GM18502 (cell line): ENCODE data around the gene CDK9.
"Not testable (repeated sequence)": the region's sequence is repeated elsewhere in the genome, so short reads cannot be mapped to it uniquely, and the experiment has no call there.

Experiments
- ATAC-seq: cut with Tn5 transposase; IDR thresholded peaks from one replicate; pipeline ENCODE4 v1.9.1; 2021; ENCODE audit warnings: mild to moderate bottlenecking; ENCODE audit not compliant: unreplicated experiment, poor library complexity

Gene CDK9

DNA sequence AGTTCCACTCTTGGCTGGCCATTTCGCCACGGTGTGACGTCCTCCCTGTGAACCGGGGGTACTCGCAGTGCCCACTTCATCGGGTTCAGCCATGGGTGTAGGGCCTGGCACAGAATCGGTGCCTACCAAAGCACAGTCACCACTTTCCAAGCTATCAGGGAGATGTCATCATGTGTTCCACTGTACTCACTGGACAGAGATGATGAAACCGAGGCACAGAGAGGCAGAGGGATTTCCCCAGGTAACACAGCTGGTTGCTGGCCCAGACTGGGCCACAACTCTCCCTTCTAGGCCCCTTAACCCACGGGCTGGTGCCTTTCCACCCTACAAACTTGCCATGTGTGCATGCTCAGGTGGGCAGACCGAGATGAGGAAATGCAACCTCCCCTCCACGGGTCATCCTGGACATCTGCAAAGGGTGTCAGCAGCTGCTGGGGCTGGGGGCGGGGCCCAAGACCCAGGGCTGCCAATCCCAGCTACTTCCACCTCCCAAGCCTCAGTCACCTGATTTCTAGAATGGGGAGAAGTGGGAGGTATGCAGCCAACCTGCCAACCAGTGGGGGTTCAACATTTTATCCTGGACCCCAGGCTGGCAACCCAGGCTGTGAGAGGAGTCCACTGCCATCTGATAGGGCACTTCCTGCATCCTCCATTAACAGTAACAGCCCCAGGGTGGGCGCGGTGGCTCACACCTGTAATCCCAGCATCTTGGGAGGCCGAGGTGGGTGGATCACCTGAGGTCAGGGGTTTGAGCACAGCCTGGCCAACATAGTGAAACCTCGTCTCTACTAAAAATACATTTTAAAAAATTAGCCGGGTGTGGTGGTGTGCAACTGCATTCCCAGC, 6.5 kb upstream of the CDK9 start:
- peak; percentile 42 for ATAC-seq

DNA sequence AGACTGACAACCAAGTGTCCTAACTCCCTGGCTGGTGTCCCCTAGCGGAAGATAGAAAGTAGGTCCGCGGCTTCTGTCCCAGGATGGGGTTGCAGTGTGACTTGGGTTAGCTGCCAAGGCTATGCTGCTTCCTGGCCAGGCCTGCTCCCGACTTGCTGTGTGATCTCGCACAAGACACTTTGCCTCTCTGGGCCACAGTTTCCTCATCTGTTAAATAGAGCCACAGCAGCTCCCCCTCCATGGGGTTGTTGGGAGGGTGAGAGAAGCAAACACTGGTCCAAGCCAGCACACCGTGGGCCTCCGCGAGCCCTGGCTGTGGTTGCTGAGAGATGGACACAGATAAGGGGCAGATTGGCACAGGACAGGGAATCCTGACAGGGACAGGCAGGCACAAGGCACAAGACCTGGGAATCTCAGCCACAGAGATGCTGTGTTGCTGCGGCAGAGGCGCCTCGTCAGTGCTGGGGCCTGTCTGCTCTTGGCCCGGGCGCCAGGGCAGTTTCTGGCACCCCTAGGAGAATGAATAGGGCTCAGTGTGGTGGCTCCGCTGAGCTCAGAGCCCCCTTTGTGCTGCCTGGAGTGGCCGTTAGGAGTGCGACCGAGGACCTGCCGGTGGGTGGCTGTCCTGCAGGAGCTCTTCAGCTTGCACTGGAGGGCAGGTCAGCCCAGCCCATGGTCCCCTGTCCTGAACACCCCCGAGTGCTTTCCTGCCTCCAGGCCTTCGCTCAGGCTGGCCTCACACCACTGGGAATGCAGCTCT, 5.5 kb upstream of the CDK9 start:
- no peak for ATAC-seq

DNA sequence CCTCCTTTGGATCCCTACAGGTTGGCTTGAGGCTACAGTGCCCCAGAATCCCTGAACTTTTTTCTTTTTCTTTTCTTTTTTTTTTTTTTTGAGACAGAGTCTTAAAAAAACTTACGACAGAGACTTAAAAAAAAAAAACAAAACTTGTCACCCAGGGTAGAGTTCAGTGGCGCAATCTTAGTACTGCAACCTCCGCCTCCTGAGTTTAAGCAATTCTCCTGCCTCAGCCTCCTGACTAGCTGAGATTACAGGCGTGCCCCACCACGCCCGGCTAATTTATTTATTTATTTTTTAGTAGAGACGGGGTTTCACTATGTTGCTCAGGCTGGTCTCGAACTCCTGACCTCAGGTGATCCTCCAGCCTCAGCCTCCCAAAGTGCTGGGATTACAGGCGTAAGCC, 4.9 kb upstream of the CDK9 start:
- ATAC-seq: not testable (repeated sequence)

DNA sequence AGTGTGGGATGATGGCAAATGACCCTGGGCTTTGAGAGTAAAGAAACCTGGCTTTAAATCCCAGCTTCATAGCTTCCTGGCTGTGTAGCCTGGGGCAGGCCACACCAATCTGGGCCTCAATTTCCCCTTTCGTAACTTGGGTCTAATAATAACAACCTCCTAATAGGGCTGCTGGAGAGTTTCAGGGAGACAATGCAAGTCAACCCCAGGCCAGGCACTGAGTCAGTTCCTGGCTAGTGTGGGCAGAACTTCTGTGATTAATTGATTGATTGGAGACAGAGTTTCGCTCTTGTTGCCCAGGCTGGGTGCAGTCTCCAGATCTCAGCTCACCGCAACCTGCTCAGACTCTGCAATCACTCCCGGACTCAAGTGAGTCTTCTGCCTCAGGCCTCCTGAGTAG, 4.0 kb upstream of the CDK9 start:
- ATAC-seq: no peak

DNA sequence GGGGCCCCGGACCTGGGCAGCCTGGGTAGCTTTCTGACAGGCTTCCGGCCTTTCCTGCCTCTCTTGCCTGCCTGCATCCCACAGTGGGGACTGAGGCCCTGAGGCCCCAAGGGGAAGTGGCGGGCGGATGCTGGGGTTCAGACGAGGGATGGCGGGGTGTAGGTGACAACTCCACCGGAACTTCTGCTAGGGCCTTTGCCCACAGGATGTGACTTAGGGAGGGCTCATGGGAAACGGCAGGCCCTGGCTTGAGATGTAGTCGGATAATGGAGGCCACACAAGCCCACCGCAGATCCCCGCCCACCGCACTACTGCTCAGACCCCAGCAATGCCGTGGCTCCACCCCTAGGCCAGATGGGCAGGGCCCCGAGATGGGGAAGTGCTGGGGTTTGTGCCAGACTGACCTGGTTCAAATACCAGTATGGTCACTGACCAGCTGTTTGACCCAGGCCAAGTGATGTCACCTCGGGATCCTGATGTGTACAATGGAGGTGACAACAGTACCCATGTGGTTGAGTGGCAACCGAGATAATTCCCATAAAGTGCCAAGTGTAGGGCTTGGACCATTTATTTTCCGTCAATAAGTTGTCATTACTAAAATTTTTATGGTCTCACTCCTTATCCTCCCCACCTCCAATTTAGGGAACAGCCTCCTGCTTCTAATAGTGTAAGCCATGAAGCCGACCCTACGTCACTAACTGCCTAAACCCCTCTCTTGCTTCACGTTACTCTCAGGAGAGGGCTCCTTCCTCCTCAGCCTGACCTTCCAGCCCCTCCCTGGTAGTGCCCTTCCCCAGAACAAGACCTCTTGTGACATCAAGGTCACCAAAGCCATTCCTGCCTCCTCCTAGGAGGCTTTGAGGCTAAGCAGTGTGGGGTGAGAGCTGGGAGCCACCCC, 2.5 kb upstream of the CDK9 start:
- no peak for ATAC-seq

DNA sequence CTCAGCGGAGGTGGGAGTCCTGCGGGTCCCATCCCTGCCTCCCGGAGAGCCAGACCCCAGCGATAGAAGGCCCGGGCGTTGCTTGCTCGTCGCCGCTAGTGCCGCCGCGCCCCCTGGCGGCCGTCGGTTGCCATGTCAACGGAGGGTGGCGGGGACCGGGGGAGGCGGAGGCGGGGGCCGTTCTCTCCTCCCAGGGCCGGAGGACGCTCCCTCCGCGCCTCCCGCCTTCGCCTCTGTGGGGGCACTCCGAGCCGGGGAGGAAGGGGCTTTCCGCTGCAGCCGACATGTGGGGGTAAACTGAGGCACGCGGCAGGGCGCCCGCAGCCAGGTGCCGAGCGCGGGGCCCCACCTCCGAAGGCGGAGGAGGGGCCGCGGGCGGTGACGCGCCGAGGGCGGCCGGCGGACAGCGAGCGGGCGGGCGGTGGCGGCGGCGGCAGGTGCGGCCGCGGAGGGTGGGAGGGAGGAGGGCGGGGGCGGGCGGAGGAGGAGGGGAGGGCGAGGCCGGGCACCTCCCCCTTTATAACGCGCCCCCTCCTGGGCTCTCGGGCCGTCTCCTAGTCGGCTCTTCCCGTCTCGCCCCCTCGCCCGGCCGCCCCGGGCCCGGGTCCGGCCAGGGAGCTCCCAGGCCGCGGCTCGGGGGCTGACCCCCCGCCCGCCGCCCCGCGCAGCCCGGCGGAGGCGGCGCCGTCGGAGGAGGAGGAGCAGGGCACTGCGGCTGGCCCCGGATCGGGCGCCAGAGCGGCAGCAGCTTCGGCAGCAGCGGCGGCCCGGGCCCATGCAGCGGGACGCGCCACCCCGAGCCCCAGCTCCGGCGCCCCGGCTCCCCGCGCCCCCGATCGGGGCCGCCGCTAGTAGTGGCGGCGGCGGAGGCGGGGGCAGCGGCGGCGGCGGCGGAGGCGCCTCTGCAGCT, 556 bp upstream of the CDK9 start:
- ATAC-seq: peak; percentile 49

DNA sequence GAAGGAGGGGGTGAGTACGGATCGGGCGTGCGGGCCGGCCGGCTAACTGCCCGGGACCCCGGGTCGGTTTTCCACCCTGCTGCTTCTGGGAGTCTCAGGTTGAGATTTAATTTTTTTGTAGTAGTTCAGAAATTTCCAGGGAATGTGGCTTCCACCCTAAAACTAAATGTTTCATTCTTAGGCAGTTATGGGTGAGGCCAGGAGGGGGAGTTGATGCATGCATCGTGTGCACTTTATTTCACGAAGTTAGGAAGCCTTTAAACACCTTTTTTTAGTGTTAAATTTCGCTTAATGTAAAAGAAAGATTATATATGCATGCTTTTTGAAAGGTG, 905 bp downstream of the CDK9 start:
- ATAC-seq: no peak

DNA sequence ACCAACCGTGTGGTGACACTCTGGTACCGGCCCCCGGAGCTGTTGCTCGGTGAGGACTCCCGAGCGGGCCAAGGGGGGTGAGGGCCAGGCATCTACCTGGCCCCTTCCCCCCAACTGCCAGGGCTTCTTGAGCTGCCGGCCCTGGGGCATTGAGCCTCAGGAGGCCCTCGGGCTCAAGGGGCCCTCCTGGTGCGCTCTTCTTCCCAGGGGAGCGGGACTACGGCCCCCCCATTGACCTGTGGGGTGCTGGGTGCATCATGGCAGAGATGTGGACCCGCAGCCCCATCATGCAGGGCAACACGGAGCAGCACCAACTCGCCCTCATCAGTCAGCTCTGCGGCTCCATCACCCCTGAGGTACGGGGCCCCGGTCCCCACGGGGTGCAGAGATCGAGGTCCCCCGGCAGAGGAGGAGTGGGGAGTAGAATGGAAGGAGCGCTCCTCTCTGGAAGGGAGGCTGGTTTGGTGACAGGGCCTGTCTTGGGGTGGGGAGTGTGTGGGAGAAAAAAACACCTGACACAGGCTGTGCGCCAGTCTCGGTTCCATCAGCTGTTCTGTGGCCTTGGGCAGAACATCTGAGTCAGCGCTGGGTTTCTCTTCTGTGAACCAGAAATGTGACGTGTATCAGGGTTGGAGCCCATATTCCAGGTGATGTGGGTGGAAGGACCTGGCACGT, 2.6 kb downstream of the CDK9 start:
- ATAC-seq: no peak

DNA sequence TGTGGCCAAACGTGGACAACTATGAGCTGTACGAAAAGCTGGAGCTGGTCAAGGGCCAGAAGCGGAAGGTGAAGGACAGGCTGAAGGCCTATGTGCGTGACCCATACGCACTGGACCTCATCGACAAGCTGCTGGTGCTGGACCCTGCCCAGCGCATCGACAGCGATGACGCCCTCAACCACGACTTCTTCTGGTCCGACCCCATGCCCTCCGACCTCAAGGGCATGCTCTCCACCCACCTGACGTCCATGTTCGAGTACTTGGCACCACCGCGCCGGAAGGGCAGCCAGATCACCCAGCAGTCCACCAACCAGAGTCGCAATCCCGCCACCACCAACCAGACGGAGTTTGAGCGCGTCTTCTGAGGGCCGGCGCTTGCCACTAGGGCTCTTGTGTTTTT, 3.3 kb downstream of the CDK9 start:
- ATAC-seq: no peak

DNA sequence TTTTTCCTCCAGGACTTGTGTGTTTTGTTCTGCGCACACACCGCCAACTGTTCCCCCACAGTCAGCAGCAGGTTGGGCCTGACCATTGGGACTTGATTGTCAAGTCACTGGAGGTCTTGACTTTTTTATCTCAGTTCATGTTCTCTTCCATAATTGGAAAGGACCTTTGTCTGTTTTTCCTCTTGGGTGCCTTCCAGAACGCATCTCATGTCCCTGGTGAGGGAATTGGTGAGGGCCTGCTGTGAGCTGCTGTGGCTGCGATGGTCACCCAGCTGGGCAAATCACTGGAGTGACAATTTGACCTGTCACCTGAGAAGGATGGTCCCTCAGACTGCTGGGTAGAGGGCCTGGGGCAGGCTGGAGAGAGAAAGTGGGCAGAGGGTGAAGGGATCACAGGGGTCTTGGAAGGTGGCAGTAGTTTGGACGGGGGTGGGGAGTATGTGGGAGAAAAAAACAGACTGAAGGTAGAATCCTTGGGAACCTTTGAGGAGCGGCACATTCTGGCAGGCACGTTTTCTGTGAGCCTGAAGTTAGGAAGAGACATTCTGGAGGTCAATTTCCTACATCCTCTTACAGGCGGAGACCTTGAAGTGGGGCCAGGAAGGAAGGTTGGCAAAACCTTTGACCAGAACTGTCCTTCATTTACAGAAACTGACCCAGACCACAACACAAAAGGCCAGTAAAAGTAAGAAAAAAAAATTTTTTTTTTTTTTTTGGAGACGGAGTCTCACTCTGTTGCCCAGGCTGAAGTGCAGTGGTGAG, 4.4 kb downstream of the CDK9 start:
- ATAC-seq: no peak

DNA sequence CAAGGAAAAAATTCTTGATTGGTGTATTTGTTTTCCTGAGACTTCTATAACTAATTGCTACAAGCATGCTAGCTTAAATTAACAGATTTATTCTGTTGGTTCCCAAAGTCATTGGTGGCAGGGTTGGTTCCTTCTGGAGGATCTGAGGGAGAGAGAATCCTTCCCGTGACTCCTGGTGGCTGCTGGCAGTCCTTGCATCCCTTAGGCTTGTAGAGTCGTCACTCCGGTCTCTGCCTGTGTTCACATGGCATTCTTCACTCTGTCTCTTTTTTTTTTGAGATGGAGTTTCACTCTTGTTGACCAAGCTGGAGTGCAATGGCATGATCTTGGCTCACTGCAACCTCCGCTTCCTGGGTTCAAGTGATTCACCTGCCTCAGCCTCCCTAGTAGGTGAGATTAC, 5.3 kb downstream of the CDK9 start:
- no peak for ATAC-seq

DNA sequence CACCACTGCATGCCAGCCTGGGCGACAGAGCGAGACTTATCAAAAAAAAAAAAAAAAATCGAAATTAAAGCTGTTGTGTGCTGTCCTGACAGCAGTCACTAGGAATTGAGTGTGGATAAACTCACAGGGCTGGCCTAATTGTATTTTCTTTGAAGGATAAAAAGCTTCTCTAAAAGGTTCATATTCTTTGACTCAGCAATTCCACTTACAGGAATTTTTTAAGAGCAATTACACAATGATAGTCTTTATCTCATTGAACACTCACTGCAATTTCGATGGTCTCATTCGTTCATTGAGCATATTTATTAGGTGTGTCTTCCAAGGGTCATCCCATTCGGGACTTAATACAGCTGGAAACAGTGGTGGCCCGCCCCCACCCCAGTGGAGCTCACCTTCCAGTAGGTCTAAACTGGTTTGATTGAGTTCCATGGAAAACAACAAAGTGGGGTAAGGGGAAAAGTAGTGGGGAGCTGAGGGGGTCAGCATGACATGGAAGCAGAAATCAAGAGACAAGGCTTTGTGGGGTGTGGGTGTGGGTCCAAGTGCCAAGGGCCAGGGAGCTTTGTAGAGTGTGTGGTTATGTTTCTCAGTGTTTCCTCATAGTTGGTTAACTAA, 6.7 kb downstream of the CDK9 start:
- ATAC-seq: no peak

DNA sequence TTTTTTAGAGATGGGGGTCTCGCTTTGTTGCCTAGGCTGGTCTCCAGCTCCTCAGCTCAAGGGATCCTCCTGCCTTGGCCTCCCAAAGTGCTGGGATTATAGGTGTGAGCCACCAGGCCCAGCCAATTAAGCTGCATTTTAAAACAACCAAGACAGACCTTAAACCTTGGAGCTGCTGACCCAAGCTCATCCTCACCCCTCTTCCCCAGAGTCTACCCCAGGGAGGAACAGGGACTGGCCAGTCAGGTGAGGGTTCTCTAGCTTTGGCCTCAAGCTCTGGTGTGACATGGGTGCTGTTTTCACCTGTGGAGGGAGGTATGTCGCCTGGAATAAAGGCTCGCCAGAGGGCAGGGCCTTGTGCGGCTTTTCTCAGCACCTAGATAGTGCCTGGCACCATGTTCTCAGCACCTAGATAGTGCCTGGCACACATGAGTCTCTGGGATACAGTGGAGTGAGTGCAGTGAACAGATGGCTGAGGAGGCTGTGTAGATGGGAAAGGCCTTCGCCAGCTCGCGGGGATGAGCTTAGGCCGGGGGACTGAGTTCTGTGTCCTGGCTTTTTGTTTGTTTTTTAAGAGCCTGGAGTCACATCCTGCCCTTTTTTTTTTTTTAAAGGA, 7.4 kb downstream of the CDK9 start:
- ATAC-seq: no peak

DNA sequence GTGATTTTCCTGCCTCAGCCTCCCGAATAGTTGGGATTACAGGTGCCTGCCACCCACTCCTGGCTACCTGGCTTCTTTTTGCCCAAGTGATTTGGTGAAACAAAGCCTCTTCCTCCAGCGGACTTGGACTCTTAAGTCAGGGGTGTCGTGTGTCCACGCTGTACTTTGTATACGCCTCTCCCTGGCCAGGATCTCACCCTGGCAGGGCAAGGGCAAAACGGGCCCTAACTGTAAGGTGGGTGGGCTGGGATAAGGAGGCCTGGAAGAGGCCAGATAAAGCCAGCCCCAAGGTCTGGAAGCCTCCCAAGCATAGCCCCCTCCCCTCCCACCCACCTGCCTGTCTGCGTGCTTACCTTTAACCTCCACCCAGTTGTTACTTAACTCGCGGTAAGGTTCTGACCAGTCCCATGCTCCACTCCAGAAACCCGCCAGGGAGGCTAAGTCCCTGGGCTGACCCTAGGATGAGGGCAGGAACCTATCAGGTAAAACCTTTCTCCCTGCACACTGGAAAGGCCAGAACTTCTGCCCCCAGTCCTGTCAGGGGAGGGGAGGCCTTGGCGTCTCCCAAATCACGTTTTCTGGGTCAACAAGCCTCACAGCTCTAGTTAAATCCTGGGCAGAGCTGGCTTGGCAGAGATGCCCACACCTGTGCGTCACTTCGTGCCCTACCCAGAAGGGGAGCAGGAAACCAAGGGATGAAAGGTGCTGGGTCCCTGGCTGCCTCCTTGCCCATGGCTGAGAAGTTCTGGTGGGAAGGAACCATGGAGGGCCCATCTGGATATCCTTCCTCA, 8.4 kb downstream of the CDK9 start:
- ATAC-seq: no peak

DNA sequence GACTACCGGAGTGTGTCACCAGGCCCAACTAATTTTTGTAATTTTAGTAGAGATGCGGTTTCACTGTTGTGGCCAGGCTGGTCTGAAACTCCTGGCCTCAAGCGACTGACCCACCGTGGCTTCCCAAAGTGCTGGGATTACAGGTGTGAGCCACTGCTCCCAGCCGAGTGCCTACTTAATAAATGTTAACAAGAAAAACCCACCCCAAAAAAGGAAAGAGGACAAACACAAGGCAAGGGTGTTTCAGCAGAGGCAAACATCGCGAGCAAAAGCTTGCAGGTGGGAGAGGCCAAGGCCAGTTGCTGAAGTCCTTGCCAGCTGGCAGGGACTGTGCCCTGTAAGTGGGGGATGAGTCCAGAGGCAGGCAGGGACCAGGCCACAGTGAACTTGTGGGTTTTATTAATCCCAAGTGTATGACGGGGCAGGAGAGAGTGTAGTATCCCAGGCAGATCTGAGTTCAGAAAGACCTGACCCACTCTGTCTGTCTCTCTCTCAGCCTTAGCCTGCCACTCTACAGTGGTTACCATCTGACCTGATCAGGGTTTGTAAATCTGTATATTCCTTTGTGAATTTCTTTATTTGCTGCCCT, 10.5 kb downstream of the CDK9 start:
- no peak for ATAC-seq

DNA sequence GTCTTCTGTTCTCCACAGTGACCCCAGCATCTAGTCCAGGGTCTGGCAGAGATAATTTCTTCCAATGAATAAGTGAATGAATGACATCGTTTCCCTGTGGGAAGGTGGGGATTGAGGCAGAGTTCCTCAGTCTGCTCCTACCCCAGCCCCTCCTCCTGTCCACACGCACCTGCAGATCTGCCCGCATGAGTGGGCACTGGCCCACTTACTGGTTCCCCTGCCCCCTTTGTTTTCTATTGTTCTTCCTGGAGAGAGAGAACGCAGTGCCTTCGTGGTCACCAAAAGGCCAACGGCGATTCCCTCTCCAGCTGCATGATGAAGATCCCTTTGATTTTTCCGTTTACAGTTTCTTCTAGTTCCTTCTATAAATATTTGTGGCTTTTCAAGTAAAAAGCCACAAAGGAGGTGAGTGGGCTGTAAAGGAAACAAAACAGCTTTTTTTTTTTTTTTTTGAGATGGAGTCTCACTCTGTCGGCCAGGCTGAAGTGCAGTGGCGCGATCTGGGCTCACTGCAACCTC, 11.1 kb downstream of the CDK9 start:
- ATAC-seq: no peak
